Islet precursor cell (in vitro differentiated cells): ENCODE data around the gene SEC24C.
A peak's percentile ranks its signal among the peaks of the same experiment; 100 is the strongest.

Experiments used
- DNase-seq: peaks from one replicate; pipeline ENCODE4 v3.0.0-alpha.2; 2018

The SEC24C gene

DNA sequence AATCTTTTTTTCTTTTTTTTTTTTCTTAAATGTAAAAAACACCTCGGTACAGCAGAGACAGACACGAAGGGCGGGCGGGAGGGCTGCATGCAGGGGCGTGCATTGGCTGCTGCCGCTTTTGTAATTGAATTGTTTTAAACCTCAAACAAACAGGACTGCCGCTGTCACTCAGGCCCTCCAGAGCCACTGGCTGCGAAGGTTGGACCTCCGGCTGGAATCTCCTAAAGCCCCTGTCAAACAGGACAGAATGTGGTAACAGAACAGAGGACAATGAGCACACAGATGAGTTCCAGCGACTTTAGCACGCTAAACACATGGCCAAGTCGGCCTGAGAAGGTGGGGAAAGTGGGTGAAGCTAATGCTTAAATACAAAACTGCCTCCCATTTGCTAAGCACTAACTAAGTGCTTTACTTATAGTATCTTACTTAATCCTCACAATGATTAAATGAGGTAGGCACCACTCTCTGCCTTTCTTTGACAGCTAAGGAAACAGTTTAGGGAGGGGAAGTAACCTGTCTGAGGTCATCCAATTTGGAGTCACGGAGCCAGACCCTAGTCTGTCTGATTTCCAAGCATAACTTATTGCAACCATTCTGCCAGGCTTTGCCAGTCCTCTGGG, 70.2 kb downstream of the SEC24C start:
- no peak for DNase-seq

DNA sequence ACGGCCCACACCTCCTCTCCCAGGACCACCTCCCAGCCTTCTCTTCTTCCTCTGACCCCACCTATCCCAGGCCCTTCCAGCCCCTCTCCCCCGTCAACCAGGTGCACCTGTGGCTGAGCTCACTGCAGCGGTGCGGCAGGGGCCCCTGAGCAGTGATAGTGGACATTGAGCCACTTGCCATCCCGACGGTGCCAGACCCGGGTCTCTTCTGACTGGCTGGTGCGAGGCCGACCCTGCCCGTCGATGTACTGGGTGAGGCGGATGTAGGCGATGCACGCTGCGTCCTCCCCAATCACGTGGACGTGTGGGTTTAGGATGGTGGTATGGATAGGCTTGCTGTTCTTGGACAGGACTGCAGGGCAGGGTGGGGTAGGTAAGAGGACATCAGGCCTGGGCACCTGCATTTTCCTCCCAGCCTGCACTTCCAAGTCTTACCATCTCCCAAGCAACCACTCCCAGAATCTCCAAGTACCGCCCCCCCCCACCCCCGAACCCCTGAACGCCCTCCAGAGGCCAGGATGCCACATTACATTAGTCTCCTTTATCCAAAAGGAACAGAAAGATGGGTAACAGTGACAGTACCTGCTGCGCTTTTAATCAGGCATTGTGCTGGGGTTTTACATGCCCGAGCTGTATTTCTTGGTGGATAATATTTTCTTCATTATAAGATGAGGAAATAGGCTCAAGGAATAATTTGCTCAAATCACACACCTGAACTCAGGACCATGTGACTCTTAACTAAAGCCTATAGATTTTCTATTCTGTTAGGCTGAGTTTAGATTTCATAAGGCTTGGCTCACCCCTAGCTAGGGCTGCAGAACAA, 70.9 kb downstream of the SEC24C start:
- DNase-seq = peak; percentile 74

DNA sequence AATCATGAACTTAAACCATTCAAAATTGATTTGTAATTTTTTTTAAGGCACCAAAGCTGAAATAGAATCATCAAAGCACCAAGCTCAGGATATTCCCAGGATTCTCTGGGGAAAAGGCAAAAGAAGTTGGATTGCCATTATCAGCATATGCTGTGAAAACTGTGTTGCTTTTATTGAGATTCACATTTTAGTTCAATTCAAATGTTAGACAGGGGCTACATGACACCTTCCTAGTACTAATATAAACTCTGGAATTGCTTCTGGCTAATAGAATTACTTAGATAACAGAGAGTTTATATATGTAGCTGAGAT, 71.5 kb downstream of the SEC24C start:
- DNase-seq = no peak

DNA sequence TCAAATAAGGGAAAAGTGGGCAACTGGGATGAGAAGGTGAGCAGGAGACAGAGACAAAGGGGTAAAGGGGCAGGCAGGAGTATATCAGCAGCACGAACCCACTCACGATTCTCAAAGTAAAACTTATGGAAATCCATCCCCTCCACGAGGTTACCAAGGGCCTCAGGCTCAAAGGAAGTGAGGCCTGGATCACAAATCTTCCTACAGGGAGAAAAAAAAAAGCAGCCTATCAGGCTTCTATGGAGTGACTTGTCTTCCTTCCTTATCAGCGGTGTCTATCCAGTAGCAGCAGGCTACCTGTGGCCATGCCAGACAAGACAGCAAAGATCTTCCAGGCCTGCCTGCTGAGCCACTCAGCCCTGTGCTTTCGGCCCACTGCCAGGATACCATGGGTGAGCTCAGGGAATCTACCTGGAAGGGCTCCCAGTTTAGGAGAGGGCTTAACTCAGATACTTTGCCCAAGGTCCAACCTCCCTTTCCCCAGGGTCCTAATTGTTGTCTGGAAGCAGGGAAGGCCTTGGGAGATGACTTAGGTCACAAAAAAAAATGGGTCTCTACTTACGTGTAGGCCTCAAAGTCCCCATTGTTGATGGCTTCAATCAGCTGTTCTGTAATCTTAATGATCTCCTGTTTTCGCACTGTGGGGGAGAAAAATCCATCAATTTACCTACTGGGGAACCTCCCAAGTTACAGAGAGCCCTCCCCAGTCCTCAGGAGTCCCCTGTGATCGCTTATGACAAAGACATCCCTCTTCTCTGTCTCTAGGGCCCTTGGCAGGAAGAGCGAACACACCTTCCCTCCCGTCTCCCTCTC, 73.0 kb downstream of the SEC24C start:
- no peak for DNase-seq

DNA sequence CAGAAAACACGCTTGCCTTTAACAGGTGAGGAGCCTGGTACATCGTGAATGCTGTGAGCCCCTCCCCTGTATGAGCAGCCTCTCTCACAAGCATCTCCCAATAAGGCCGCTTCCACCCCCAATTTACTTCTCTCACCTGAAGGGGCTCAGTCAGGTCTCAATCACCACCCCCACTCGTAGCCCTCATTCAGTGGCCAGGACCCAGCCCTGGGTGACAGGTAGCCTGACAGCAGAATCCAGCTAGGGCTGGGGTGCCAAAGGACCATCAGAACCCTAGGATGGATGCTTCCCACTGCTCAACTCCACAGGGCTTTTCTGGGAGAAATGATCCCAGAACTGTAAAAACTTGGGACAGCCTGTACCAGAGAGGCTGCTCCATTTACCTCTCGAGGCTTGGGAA, 73.7 kb downstream of the SEC24C start:
- DNase-seq = no peak

DNA sequence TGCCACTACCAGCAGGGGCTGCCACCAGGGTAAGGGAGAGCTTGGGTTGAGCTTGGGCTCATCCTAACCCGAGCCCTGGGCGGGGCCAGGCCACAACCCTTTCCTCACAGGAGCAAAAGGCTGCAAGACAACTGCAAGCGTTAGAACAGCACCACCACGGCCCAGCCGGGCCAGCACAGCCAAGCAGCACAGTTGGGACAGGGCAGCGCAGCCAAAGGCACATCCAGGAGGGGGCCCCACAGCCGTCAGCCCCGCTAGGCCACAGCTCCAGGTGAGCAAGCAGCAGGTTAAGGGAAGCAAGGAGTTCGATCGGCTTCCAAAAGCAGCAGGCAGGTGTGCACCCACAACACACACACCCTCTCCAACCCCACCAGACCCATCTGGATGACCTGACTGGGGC, 74.2 kb downstream of the SEC24C start:
- no peak for DNase-seq

DNA sequence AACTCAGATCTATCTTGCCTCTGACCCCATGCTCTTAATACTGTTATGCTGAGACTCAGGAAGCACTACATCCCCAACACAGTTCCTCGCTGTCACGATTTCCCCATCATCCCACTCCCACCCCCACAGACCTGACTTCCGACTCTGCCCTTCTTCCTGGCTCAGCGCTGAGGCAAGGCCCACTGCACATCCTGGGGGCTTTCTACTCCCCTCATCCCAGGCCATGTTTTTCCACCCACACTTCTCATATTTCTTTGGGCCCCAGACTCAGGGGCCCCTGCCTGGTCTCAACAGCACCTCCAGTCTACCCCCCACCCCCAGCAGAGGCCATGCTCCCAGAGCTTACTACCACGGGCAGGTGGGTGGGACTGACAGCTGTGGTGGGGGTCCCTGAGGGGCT, 74.9 kb downstream of the SEC24C start:
- no peak for DNase-seq

DNA sequence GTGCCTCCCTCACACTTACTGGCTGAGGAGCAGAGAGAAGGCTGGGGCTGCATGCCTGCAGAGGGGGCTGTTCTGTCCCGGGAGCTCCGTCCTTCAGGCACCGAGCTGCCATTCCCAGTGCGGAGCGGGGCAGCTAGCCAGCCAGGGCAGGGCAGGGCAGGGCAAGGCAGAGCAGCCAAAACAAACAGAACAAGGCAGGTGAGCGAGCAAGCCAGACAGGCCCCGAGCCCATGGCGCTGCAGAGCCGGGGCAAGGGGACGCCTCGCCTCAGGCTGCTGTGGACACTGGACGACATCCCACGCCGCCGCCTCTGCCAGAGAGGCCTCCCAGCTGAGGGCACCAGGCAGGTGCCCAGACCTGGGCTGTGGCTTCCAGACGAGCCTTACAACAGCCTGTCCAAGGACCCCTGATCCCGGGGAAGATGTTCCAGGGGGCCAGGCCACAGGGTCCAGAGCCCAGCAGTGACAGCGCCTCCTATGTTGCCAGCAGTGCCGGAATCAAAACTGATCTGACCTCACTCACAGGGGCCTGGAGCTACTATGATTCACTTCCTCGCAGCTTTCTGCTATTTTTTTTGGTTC, 75.4 kb downstream of the SEC24C start:
- DNase-seq = no peak
